Esophagus squamous epithelium (tissue), 4 donors: ENCODE results near the gene CD96.

Experiments
- POLR2A ChIP-seq, 4 donors: fragments of 450-650 bp; IDR thresholded peaks; one replicate each; pipeline ENCODE4 v1.6.1; 2017; ENCODE audit warnings: antibody characterized with exemption in 4 of 4, mild to moderate bottlenecking in 4 of 4, moderate library complexity in 3 of 4
- TF ChIP-seq, protein P1 (sequence below), 6 experiments: fragments of 450-650 bp in 4 of 6; fragments of 200-600 bp in 2 of 6; sonication (generic) in 2 of 6; IDR thresholded peaks; one replicate each; pipeline ENCODE4 v1.5.1; 2016 to 2019; ENCODE audit warnings: antibody characterized with exemption in 6 of 6, mild to moderate bottlenecking in 4 of 6, moderate library complexity in 4 of 6

DNA sequence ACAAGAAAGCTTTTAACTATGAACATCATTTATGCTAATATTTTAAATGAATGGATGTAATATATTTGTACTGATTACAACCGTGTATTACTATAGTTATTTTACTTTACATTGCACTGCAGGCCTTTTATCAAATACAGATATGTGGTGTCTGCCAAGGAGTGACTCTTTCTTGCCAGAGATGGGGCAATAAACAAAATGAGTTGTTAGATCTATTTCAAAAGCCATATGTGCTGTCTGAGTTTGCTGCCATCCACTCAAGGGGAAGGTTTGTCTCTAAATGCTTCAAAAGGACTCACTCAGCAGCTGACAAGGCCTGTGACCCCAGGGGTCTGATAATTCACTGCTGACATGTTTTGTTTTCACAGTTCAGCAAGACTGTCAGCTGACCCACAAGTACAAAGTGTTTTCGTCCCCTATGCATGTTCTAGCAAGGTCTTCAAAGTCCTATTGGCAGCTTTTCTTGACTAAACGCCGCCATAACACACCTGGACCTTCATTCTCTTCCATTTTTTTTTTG, 94.4 kb downstream of the CD96 start:
- TF ChIP-seq, protein P1, sequence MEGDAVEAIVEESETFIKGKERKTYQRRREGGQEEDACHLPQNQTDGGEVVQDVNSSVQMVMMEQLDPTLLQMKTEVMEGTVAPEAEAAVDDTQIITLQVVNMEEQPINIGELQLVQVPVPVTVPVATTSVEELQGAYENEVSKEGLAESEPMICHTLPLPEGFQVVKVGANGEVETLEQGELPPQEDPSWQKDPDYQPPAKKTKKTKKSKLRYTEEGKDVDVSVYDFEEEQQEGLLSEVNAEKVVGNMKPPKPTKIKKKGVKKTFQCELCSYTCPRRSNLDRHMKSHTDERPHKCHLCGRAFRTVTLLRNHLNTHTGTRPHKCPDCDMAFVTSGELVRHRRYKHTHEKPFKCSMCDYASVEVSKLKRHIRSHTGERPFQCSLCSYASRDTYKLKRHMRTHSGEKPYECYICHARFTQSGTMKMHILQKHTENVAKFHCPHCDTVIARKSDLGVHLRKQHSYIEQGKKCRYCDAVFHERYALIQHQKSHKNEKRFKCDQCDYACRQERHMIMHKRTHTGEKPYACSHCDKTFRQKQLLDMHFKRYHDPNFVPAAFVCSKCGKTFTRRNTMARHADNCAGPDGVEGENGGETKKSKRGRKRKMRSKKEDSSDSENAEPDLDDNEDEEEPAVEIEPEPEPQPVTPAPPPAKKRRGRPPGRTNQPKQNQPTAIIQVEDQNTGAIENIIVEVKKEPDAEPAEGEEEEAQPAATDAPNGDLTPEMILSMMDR (IDR thresholded peaks at IDR 0.05), result no peak
- no peak for TF ChIP-seq POLR2A (IDR thresholded peaks at IDR 0.05)
